Measurements from ENCODE around the gene SELENOO.
"Not testable (repeated sequence)": the region's sequence is repeated elsewhere in the genome, so short reads cannot be mapped to it uniquely, and the experiment has no call there.

DNA sequence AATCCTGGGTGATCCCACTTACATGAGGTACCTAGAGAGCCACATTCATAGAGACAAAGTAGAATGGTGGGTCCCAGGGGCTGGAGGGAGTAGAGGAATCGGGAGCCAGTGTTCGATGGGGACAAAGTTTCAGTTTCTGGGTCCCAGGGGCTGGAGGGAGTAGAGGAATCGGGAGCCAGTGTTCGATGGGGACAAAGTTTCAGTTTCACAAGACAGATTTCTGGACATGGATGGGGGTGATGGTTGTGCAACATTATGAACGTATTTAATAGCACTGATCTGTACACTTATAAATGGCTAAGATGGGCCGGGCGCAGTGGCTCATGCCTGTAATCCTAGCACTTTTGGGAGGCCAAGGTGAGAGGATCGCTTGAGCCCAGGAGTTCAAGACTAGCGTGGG is 4.2 kb downstream of the SELENOO start:
- TF ChIP-seq, protein P1, sequence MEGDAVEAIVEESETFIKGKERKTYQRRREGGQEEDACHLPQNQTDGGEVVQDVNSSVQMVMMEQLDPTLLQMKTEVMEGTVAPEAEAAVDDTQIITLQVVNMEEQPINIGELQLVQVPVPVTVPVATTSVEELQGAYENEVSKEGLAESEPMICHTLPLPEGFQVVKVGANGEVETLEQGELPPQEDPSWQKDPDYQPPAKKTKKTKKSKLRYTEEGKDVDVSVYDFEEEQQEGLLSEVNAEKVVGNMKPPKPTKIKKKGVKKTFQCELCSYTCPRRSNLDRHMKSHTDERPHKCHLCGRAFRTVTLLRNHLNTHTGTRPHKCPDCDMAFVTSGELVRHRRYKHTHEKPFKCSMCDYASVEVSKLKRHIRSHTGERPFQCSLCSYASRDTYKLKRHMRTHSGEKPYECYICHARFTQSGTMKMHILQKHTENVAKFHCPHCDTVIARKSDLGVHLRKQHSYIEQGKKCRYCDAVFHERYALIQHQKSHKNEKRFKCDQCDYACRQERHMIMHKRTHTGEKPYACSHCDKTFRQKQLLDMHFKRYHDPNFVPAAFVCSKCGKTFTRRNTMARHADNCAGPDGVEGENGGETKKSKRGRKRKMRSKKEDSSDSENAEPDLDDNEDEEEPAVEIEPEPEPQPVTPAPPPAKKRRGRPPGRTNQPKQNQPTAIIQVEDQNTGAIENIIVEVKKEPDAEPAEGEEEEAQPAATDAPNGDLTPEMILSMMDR (conservative IDR thresholded peaks at IDR 0.05; ENCODE audit: low read depth, low read length), result not testable (repeated sequence)
- TF ChIP-seq EZH2 (IDR thresholded peaks at IDR 0.05; ENCODE audit: borderline replicate concordance, low read depth, low read length, poor library complexity, severe bottlenecking), result not testable (repeated sequence)

Data from A673 (cell line).